GM12865 (cell line): ENCODE data around the gene CLPSL2.

Experiments
- DNase-seq: peaks from one replicate; pipeline ENCODE4 v3.0.0; 2010; ENCODE audit warnings: low read depth
- H3K4me3 ChIP-seq: 2 replicates; pipeline ENCODE4 v1.5.1; 2011; ENCODE audit warnings: mild to moderate bottlenecking, low read depth, low read length, control low read depth
- CTCF ChIP-seq: IDR thresholded peaks from 2 replicates; pipeline ENCODE4 v1.5.1; 2011; ENCODE audit warnings: low read length, control low read depth, low read depth, inconsistent platforms; ENCODE audit not compliant: insufficient read depth; ENCODE audit errors: missing control alignments

The CLPSL2 gene

DNA sequence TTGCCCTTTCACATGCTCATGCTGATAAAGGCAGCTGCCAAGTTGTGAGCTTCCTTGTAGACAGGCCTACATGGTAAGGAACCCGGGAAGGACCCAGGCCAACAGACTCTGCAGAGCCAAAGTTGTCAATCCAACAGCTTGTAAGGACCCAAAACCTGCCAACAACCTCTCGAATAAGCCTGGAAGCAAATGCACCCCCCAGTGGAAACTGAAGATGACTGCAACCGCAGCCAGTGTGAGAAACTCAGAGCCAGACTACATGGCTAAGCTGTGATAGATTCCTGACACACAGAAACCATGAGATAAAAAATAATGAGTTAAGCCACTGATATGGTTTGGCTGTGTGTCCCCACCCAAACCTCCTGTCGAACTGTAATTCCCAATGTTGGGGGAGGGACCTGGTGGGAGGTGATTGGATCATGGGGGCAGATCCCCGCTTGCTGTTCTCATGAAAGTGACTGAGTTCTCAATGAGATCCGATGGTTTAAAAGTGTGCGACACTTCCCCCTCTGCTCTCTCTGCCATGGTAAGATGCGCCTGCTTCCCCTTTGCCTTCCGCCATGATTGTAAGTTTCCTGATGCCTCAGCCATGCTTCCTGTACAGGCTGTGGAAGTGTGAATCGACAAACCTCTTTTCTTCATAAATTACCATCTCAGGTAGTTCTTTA, 18.8 kb upstream of the CLPSL2 start:
- H3K4me3 ChIP-seq, result no peak overlapping the region
- peak; percentile 57 for DNase-seq

DNA sequence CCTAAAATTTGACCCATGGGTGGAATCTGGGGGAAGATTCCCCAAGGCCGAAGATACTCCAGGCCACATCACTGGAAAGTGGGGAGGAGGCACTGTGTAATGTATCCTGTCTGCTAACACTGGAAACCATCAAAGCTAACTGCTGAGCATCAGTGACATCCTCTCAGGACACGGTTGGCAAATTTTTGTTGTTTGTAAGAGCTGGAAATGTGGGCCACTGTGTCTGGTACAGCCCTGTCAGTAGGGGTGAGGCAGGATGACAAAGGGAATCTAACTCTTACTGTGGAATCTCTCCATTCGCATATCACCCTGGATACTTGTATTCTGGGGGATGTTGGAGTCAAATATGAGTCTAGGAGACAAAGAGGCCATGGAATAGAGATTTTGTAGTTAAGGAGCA, 17.0 kb upstream of the CLPSL2 start:
- no peak overlapping the region for H3K4me3 ChIP-seq
- no peak for TF ChIP-seq CTCF
- no peak for DNase-seq

More for the DNA sequence above, 18.8 kb upstream of the CLPSL2 start:
- peak; percentile 18 for TF ChIP-seq CTCF

GRCh38 chr6:35765739-35766138, 10.7 kb upstream of the CLPSL2 start:
- no peak for TF ChIP-seq CTCF
- no peak overlapping the region for H3K4me3 ChIP-seq
- no peak for DNase-seq

GRCh38 chr6:35769211-35769610, 7.2 kb upstream of the CLPSL2 start:
- no peak overlapping the region for H3K4me3 ChIP-seq
- no peak for TF ChIP-seq CTCF
- DNase-seq, result no peak

DNA sequence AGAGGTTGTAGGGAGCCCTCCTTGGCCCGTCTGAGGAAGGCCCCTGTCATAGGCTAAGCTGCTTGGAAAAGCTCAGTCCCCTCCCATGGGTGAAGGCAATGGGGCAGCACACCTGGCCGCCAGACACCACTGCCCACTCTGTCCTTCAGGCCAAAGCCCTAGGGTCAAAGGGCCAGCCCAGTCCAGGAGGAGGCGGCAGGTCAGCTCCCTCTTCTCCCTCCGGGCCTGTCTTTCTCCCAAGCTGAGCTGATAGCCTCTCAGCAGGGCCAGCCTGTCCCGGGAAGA, 5.1 kb upstream of the CLPSL2 start:
- no peak for TF ChIP-seq CTCF
- no peak for DNase-seq
- no peak overlapping the region for H3K4me3 ChIP-seq

- no peak for TF ChIP-seq CTCF
- H3K4me3 ChIP-seq, result no peak overlapping the region
- DNase-seq, result no peak
These were observed 2.1 kb upstream of the CLPSL2 start for GRCh38 chr6:35774116-35774794.

- no peak for TF ChIP-seq CTCF
- H3K4me3 ChIP-seq, result no peak overlapping the region
- no peak for DNase-seq
These were observed 1.4 kb upstream of the CLPSL2 start for GRCh38 chr6:35775031-35775430.
